Lung (tissue), 12 donors: ENCODE data around the gene GPS2. TPM values are rescaled to one million over a fixed set of nuclear protein-coding genes. Genes with fewer than 3 reads are reported as not detected.

Experiments used
- ATAC-seq: fragments of 200-7000 bp; cut with Tn5 transposase; one replicate; pipeline ENCODE4 v1.9.1; 2020; ENCODE audit warnings: moderate number of reproducible peaks; ENCODE audit not compliant: insufficient read depth, low FRiP score
- DNase-seq, 3 donors: peaks; one replicate each; pipeline ENCODE4 v3.0.0-alpha.2; 2013 to 2017
- H3K27ac ChIP-seq, 2 donors: one replicate each; pipeline ENCODE4 v1.5.1; 2013; ENCODE audit warnings: mild to moderate bottlenecking in 2 of 2, moderate library complexity in 2 of 2, control low read depth in 1 of 2, inconsistent platforms in 1 of 2, low read depth in 1 of 2, low read length in 1 of 2
- H3K27me3 ChIP-seq, 3 donors: one replicate each; pipeline ENCODE4 v1.5.1; 2013; ENCODE audit warnings: low read length in 2 of 3; ENCODE audit not compliant: control insufficient read depth in 3 of 3, insufficient read depth in 3 of 3
- H3K36me3 ChIP-seq, 4 donors: one replicate each; pipeline ENCODE4 v1.5.1; 2013; ENCODE audit warnings: low read length in 4 of 4, mild to moderate bottlenecking in 1 of 4, moderate library complexity in 1 of 4; ENCODE audit not compliant: control insufficient read depth in 4 of 4, insufficient read depth in 4 of 4
- H3K4me1 ChIP-seq, 5 donors: one replicate each; pipeline ENCODE4 v1.5.1; 2013; ENCODE audit warnings: low read length in 5 of 5, mild to moderate bottlenecking in 2 of 5, moderate library complexity in 1 of 5; ENCODE audit not compliant: control insufficient read depth in 5 of 5, insufficient read depth in 5 of 5
- H3K4me3 ChIP-seq: one replicate; pipeline ENCODE4 v1.5.1; 2013; ENCODE audit warnings: mild to moderate bottlenecking, control low read depth, moderate library complexity
- H3K9ac ChIP-seq, 2 donors: one replicate each; pipeline ENCODE4 v1.5.1; 2013; ENCODE audit warnings: low read length in 2 of 2, control low read depth in 1 of 2; ENCODE audit not compliant: insufficient read depth in 1 of 2
- H3K9me3 ChIP-seq, 4 donors: one replicate each; pipeline ENCODE4 v1.5.1; 2013; ENCODE audit warnings: low read length in 3 of 4, mild to moderate bottlenecking in 1 of 4, moderate library complexity in 1 of 4; ENCODE audit not compliant: control insufficient read depth in 4 of 4, insufficient read depth in 3 of 4
- WGBS, 2 donors: extraction: QIAGEN DNeasy Blood & Tissue Kit; methylation state at CpG; one replicate each; pipeline ENCODE4 v1.1.7; 2013; 5-methylcytosine and 5-hydroxymethylcytosine counted together
- polyA plus RNA-seq, 2 donors: library from polyadenylated mRNA; stranded (reverse); fragments of 200-250 nt; gene quantifications; one replicate each; pipeline ENCODE4 v1.2.1, GENCODE V29; 2013
- total RNA-seq, 2 donors: library from RNA; depleted of rRNA in 1 of 2; stranded (reverse); fragments of >200 nt in 1 of 2; gene quantifications; one replicate each; pipeline ENCODE4 v1.2.1, GENCODE V29; 2014 to 2021
- TF ChIP-seq, protein P1 (sequence below): IDR thresholded peaks from 2 replicates; pipeline ENCODE4 v1.5.1; 2012; ENCODE audit warnings: mild to moderate bottlenecking; ENCODE audit errors: control extremely low read depth, extremely low read depth
- donor health status: control.
- donor health status: control.
- donor health status: Bipolar disorder and iron deficiency.
- donor health status: healthy.
- donor health status: DM: yes; HTN: yes; CAD: no.

Gene GPS2
- total and polyA plus RNA-seq, 4 donors: 23.8 to 71.6 (median 62.8) TPM

DNA sequence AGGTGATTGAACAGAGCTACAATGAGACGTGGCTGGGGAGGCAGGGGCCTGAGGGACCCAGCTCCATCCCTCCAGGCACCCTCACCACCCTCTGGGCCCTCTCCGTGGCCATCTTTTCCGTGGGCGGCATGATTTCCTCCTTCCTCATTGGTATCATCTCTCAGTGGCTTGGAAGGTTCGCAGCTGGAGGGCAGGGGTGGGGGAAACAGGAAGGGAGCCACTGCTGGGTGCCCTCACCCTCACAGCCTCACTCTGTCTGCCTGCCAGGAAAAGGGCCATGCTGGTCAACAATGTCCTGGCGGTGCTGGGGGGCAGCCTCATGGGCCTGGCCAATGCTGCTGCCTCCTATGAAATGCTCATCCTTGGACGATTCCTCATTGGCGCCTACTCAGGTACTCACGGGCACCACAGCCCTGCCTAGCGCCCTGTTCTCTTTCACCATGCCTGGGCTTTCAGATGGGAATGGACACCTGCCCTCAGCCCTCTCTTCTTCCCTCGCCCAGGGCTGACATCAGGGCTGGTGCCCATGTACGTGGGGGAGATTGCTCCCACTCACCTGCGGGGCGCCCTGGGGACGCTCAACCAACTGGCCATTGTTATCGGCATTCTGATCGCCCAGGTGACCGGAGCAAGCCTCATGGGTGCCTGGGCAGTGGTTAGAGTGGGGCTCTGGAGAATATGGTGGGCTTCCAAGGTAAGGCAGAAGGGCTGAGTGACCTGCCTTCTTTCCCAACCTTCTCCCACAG lies 31.5 kb downstream of the GPS2 start:
- no peak for ATAC-seq
- Histone ChIP-seq H3K9me3 (no peaks in the 10 kb centered on the region), H3K4me1 (peaks cover 0 to 21% (median 4%) of the 10 kb centered on the region in 5 donors), H3K27me3 (peaks cover 0 to 8% (median 0%) of the 10 kb centered on the region in 3 donors), H3K9ac (no peak overlapping the region), H3K36me3 (no peaks in the 10 kb centered on the region), H3K4me3 (no peak overlapping the region), H3K27ac (peak overlapping the region in 1 of 2 donors; percentile 85)
- DNase-seq: no peak
- WGBS, 2 donors: 80 to 88% methylated on average over 18 of the region's 18 CpGs
- TF ChIP-seq, protein P1, sequence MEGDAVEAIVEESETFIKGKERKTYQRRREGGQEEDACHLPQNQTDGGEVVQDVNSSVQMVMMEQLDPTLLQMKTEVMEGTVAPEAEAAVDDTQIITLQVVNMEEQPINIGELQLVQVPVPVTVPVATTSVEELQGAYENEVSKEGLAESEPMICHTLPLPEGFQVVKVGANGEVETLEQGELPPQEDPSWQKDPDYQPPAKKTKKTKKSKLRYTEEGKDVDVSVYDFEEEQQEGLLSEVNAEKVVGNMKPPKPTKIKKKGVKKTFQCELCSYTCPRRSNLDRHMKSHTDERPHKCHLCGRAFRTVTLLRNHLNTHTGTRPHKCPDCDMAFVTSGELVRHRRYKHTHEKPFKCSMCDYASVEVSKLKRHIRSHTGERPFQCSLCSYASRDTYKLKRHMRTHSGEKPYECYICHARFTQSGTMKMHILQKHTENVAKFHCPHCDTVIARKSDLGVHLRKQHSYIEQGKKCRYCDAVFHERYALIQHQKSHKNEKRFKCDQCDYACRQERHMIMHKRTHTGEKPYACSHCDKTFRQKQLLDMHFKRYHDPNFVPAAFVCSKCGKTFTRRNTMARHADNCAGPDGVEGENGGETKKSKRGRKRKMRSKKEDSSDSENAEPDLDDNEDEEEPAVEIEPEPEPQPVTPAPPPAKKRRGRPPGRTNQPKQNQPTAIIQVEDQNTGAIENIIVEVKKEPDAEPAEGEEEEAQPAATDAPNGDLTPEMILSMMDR: no peak

DNA sequence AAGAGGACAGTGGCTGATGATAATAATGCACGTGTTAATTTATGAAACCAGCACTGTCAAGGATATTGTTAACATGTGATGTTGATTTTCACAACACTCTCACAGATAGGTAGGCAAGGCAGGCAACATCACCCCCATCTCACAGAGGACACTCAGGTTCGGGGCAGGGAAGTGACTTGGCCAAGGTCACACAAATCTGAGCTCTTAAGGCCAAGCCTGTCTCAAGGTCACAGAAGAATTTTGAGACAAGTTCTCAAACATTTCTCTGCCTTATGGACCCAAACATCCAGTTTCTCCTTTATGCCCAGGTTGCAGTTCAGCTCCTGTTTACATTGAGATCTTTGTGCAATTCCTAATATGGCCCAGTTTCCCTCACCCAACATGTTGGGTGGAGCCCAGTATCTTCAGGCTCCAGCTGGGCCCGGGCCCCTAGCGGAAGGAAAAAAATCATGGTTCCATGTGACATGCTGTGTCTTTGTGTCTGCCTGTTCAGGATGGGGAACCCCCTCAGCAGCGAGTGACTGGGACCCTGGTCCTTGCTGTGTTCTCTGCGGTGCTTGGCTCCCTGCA lies 32.3 kb downstream of the GPS2 start:
- Histone ChIP-seq H3K27me3 (peaks cover 0 to 8% (median 0%) of the 10 kb centered on the region in 3 donors), H3K27ac (peak overlapping the region in 1 of 2 donors; percentile 85), H3K4me3 (no peak overlapping the region), H3K9me3 (no peaks in the 10 kb centered on the region), H3K36me3 (no peaks in the 10 kb centered on the region), H3K9ac (no peak overlapping the region), H3K4me1 (peaks cover 0 to 21% (median 4%) of the 10 kb centered on the region in 5 donors)
- WGBS, 2 donors: 58 to 59% methylated on average over 6 of the region's 6 CpGs
- DNase-seq: no peak
- TF ChIP-seq, protein P1: no peak
- ATAC-seq: no peak

DNA sequence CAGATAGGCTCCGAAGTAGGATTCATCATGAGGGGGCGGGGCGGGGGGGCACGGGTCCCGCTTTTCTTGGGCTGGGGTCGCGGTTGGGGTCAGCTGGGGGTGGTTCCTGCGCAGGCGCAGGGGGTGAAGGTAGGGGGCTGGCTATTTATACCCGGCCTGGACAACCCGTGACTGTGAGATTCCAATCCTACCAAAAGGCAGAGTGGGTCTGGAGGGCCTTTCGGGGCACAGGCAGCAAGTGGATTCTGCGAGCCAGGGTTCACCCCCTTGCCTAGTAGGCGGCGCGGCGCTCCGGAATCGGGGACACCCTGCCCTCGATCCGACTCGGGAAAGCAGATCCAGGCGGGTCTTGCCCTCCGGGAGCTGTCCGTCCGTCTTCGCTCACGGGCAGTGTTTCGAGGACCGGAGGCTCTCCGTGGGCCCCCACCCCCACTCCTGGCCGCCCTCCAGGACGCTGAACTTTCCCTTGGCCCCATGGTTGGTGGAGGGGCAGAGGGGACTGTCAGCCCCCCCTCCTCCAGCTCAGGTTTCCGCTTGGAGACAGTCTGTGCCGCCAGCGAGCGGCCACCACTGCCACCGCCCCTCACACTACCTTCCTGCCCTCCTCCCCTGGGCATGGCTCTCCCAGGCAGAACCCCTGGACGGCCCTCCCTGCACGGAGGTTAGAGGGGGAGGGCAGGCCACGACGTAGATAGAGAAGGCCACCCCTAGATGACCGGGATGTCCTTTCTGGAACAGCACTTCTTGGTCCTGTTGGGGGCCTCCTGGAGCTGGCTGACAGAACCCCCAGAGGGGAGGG lies 33.0 kb downstream of the GPS2 start:
- TF ChIP-seq, protein P1: no peak
- ATAC-seq (no peak), DNase-seq (peak in 2 of 3 donors; percentile 51 to 53)
- H3K27me3 ChIP-seq: peaks cover 0 to 8% (median 0%) of the 10 kb centered on the region in 3 donors
- H3K4me1 ChIP-seq: peaks cover 0 to 21% (median 4%) of the 10 kb centered on the region in 5 donors
- 1 to 4% methylated on average over 35 to 43 of the region's 43 CpGs for WGBS, 2 donors
- H3K9ac ChIP-seq: no peak overlapping the region
- H3K4me3 ChIP-seq: peak overlapping the region; percentile 25
- no peaks in the 10 kb centered on the region for H3K9me3 ChIP-seq
- no peaks in the 10 kb centered on the region for H3K36me3 ChIP-seq
- peak overlapping the region in 1 of 2 donors; percentile 85 for H3K27ac ChIP-seq
